ENCODE results near the gene RBM7.

GRCh38 chr11:114358716-114359115 is 41.8 kb upstream of the RBM7 start:
- TF ChIP-seq YY1 (IDR thresholded peaks at IDR 0.05; ENCODE audit: insufficient read depth, insufficient read length) (no peak), SUZ12 (IDR thresholded peaks at IDR 0.05; ENCODE audit: extremely low read depth, insufficient read depth, insufficient read length) (no peak), ZNF274 (IDR thresholded peaks at IDR 0.05; ENCODE audit: low read depth, low read length) (no peak)

Measured in NT2/D1 (cell line).